B cell (primary cell): Measurements from ENCODE around the gene BCL6B. TPM values are rescaled to one million over a fixed set of nuclear protein-coding genes. Genes with fewer than 3 reads are reported as not detected.

ENCODE experiments used
- ATAC-seq: fragments of 200-7000 bp; cut with Tn5 transposase; one replicate; pipeline ENCODE4 v1.10.0; 2021; ENCODE audit warnings: low read depth, mild to moderate bottlenecking, moderate number of reproducible peaks, moderate library complexity
- CTCF ChIA-PET: fragments of 350-600 bp; sonication (Branson Sonifier 250); formaldehyde crosslinking; loops from one replicate; lab custom pipeline; 2021; ENCODE audit warnings: antibody characterized with exemption, inconsistent platforms; lab: Charles Lee
- POLR2A ChIA-PET: fragments of 350-600 bp; sonication (Branson Sonifier 250); formaldehyde crosslinking; loops from one replicate; lab custom pipeline; 2021; ENCODE audit warnings: antibody characterized with exemption; lab: Charles Lee
- DNase-seq: peaks from one replicate; pipeline ENCODE4 v3.0.0; 2013
- H2AFZ ChIP-seq: 2 replicates; pipeline ENCODE4 v1.6.1; 2012; ENCODE audit warnings: mild to moderate bottlenecking, low read depth, low read length; ENCODE audit not compliant: insufficient read depth, poor library complexity, severe bottlenecking
- H3K27ac ChIP-seq, 2 donors: 1 replicate in 1 of 2; 2 replicates in 1 of 2; pipeline ENCODE4 v1.5.1; 2012 to 2013; ENCODE audit warnings: low read length in 2 of 2, mild to moderate bottlenecking in 2 of 2, moderate library complexity in 1 of 2
- H3K27me3 ChIP-seq, 4 experiments: fragments of 200-600 bp in 1 of 4; sonication (generic) in 1 of 4; replicated peaks in 1 of 4; 1 replicate in 2 of 4; 2 replicates in 2 of 4; pipeline versions ENCODE4 v1.6.1 to v1.7.0; 2013 to 2016; ENCODE audit warnings: low read length in 3 of 4, mild to moderate bottlenecking in 2 of 4, mixed read lengths in 1 of 4, moderate library complexity in 1 of 4; ENCODE audit not compliant: insufficient read depth in 4 of 4, control insufficient read depth in 3 of 4; ENCODE audit errors: control extremely low read depth in 1 of 4
- H3K36me3 ChIP-seq, 2 experiments: replicated peaks in 1 of 2; 1 replicate in 1 of 2; 2 replicates in 1 of 2; pipeline versions ENCODE4 v1.6.1 to v1.7.1; 2013; ENCODE audit warnings: low read length in 1 of 2; ENCODE audit not compliant: insufficient read depth in 2 of 2, control insufficient read depth in 1 of 2; ENCODE audit errors: control extremely low read depth in 1 of 2, extremely low read depth in 1 of 2
- H3K4me1 ChIP-seq, 2 donors: fragments of 200-600 bp in 1 of 2; sonication (generic) in 1 of 2; 1 replicate in 1 of 2; 2 replicates in 1 of 2; pipeline versions ENCODE4 v1.5.1 to v1.6.1; 2013 to 2017; ENCODE audit warnings: low read length in 2 of 2; ENCODE audit not compliant: control insufficient read depth in 2 of 2, insufficient read depth in 2 of 2
- H3K4me2 ChIP-seq: replicated peaks from 2 replicates; pipeline ENCODE3; 2012; ENCODE audit warnings: mild to moderate bottlenecking, low read depth, low read length; ENCODE audit not compliant: poor library complexity, severe bottlenecking
- H3K4me3 ChIP-seq, 5 experiments: fragments of 200-600 bp in 1 of 5; sonication (generic) in 1 of 5; 1 replicate in 3 of 5; 2 replicates in 2 of 5; pipeline versions ENCODE4 v1.5.1 to v1.7.0; 2011 to 2016; ENCODE audit warnings: low read length in 4 of 5, mild to moderate bottlenecking in 4 of 5, low read depth in 2 of 5, control low read depth in 1 of 5, moderate library complexity in 1 of 5; ENCODE audit not compliant: insufficient read depth in 1 of 5; ENCODE audit errors: control extremely low read depth in 1 of 5, extremely low read depth in 1 of 5
- H3K79me2 ChIP-seq: fragments of 200-600 bp; sonication (generic); one replicate; pipeline ENCODE4 v1.6.0; 2016; ENCODE audit warnings: low read length; ENCODE audit not compliant: control insufficient read depth, insufficient read depth
- H3K9ac ChIP-seq: fragments of 200-600 bp; sonication (generic); 2 replicates; pipeline ENCODE4 v1.6.1; 2017; ENCODE audit warnings: mild to moderate bottlenecking, low read length, moderate library complexity
- H3K9me3 ChIP-seq, 3 donors: one replicate each; pipeline versions ENCODE4 v1.6.1 to v1.7.1; 2013; ENCODE audit warnings: low read length in 2 of 3; ENCODE audit not compliant: control insufficient read depth in 2 of 3, insufficient read depth in 1 of 3; ENCODE audit errors: control extremely low read depth in 1 of 3
- H4K20me1 ChIP-seq: 2 replicates; pipeline ENCODE4 v1.6.0; 2012; ENCODE audit warnings: mild to moderate bottlenecking, low read length; ENCODE audit not compliant: insufficient read depth, control insufficient read depth, poor library complexity, severe bottlenecking
- H3K27ac Mint-ChIP-seq: one replicate; pipeline ENCODE4 v1.8.0; 2021; ENCODE audit warnings: mixed read lengths
- H3K27me3 Mint-ChIP-seq: one replicate; pipeline ENCODE4 v1.8.0; 2021; ENCODE audit warnings: mixed read lengths
- H3K4me1 Mint-ChIP-seq: one replicate; pipeline ENCODE4 v1.8.0; 2021; ENCODE audit warnings: mixed read lengths
- H3K4me3 Mint-ChIP-seq: one replicate; pipeline ENCODE4 v1.8.0; 2021; ENCODE audit warnings: mixed read lengths
- H3K9me3 Mint-ChIP-seq: one replicate; pipeline ENCODE4 v1.8.0; 2022; ENCODE audit warnings: mixed read lengths; ENCODE audit not compliant: insufficient read depth
- EZH2 ChIP-seq: IDR thresholded peaks from 2 replicates; pipeline ENCODE4 v1.6.1; 2012; ENCODE audit warnings: borderline replicate concordance, low read depth, mild to moderate bottlenecking, moderate library complexity, low read length; ENCODE audit not compliant: insufficient read depth, poor library complexity, severe bottlenecking
- WGBS: methylation state at CpG from one replicate; pipeline ENCODE4 v1.1.5; 2013; ENCODE audit warnings: missing lambda C conversion rate; ENCODE audit not compliant: insufficient coverage; 5-methylcytosine and 5-hydroxymethylcytosine counted together
- intact Hi-C: fragments of 100-400 bp; cut with micrococcal nuclease; formaldehyde crosslinking; loops from one replicate; pipeline ENCODE4 v1.10.0; 2022
- polyA plus RNA-seq: library from polyadenylated mRNA; depleted of rRNA; stranded (reverse); fragments of >200 nt; gene quantifications from 2 replicates; pipeline ENCODE4 v1.2.3, GENCODE V29; 2012
- total RNA-seq, 2 donors: library from RNA; stranded (reverse); fragments of 120-200 nt in 1 of 2; gene quantifications; 1 replicate in 1 of 2; 2 replicates in 1 of 2; pipeline versions ENCODE4 v1.2.3 to v1.2.4, GENCODE V29; 2013 to 2022
- TF ChIP-seq, protein P1 (sequence below): fragments of 200-600 bp; IDR thresholded peaks from one replicate; pipeline ENCODE4 v1.8.0; 2022; ENCODE audit warnings: antibody characterized with exemption, mild to moderate bottlenecking

Gene BCL6B
- total and polyA plus RNA-seq, 2 donors (not counting 1 experiment from before 2014, with no cell fraction given), result 0.25 to 0.34 TPM

- peak; percentile 51 for DNase-seq
- peaks cover 26% of the 10 kb centered on the region for H3K79me2 ChIP-seq
- no peaks in the 10 kb centered on the region for H3K9me3 ChIP-seq
- Mint-ChIP-seq H3K4me1 (peaks cover 10% of the 10 kb centered on the region), H3K27me3 (no peaks in the 10 kb centered on the region), H3K4me3 (no peak overlapping the region), H3K27ac (no peak overlapping the region), H3K9me3 (no peaks in the 10 kb centered on the region)
- peaks cover 14 to 70% of the 10 kb centered on the region in 2 experiments for H3K36me3 ChIP-seq
- 98% methylated on average over 5 of the region's 10 CpGs for WGBS
- CTCF ChIA-PET, result interaction anchor here (0.9 to 6.9 kb wide), 5 partner anchors 19 to 158 kb away, joined by 3 to 147 read pairs (median 36); no protein-coding TSS in a partner anchor
- no peak overlapping the region for H3K27ac ChIP-seq
- H2AFZ ChIP-seq, result no peak overlapping the region
- H3K4me2 ChIP-seq, result no peak overlapping the region
- POLR2A ChIA-PET, result no interaction called here
- H3K4me3 ChIP-seq, result no peak overlapping the region
- no peak for TF ChIP-seq EZH2
- TF ChIP-seq, protein P1, sequence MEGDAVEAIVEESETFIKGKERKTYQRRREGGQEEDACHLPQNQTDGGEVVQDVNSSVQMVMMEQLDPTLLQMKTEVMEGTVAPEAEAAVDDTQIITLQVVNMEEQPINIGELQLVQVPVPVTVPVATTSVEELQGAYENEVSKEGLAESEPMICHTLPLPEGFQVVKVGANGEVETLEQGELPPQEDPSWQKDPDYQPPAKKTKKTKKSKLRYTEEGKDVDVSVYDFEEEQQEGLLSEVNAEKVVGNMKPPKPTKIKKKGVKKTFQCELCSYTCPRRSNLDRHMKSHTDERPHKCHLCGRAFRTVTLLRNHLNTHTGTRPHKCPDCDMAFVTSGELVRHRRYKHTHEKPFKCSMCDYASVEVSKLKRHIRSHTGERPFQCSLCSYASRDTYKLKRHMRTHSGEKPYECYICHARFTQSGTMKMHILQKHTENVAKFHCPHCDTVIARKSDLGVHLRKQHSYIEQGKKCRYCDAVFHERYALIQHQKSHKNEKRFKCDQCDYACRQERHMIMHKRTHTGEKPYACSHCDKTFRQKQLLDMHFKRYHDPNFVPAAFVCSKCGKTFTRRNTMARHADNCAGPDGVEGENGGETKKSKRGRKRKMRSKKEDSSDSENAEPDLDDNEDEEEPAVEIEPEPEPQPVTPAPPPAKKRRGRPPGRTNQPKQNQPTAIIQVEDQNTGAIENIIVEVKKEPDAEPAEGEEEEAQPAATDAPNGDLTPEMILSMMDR, result peak; percentile 58
- no peak for ATAC-seq
- H3K27me3 ChIP-seq, result no peaks in the 10 kb centered on the region
- H3K9ac ChIP-seq, result no peak overlapping the region
- H3K4me1 ChIP-seq, result peaks cover 0 to 4% of the 10 kb centered on the region in 2 donors
- H4K20me1 ChIP-seq, result peaks cover 62% of the 10 kb centered on the region
- intact Hi-C loops, result no loop called here
Observed at GRCh38 chr17:7001318-7001961, 21.4 kb upstream of the BCL6B start.

DNA sequence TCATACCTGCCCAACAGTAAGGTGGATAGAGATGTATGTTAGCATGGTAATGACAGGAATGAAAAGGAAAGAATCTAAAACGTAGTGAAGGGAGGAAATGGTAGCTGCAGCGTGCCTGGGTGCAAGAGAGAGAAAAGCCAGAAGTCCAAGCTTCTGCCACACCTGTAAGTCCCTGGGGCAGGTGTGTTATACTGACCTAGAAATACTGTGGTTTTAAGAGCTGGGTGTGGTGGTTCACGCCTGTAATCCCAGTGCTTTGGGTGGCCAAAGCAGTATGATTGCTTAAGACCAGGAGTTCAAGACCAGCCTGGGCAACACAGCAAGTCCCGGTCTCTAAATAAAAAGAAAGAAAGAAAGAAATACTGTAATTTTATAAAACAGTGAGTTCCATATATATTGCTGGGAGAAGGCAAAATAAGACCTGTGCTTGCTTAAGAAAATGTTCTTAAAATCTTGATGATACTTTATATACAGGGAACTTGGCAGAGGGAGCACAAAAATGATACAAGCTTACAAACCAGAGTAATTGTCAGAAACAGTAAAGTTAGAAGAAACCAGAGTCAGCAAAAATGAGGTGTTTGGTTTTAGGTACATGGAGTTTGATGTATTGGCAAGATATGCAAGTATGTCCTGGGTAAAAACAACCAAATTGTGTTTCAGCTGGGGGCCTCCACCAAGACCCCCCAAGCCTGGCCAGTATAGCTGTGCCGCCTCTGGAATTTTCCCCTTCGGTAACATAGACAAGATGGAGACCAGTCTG lies 20.4 kb upstream of the BCL6B start:
- Histone ChIP-seq H3K27ac (no peak overlapping the region), H3K27me3 (no peaks in the 10 kb centered on the region), H3K4me3 (no peak overlapping the region), H2AFZ (no peak overlapping the region), H3K36me3 (peaks cover 11 to 68% of the 10 kb centered on the region in 2 experiments), H3K9me3 (no peaks in the 10 kb centered on the region), H3K4me2 (no peak overlapping the region), H4K20me1 (peaks cover 65% of the 10 kb centered on the region), H3K79me2 (peaks cover 36% of the 10 kb centered on the region), H3K9ac (no peak overlapping the region), H3K4me1 (peaks cover 0 to 4% of the 10 kb centered on the region in 2 donors)
- TF ChIP-seq, protein P1, result no peak
- TF ChIP-seq EZH2, result no peak
- no peak overlapping the region for H3K27ac Mint-ChIP-seq
- ATAC-seq (no peak), DNase-seq (no peak)
- intact Hi-C loops, result no loop called here
- no peak overlapping the region for H3K4me3 Mint-ChIP-seq
- WGBS, result 92% methylated on average over 2 of the region's 6 CpGs
- H3K27me3 Mint-ChIP-seq, result no peaks in the 10 kb centered on the region
- POLR2A ChIA-PET, result no interaction called here
- peaks cover 17% of the 10 kb centered on the region for H3K4me1 Mint-ChIP-seq
- H3K9me3 Mint-ChIP-seq, result no peaks in the 10 kb centered on the region
- CTCF ChIA-PET, result interaction anchor here (0.8 to 6.9 kb wide), 9 partner anchors 17 to 529 kb away, joined by 3 to 147 read pairs (median 6); no protein-coding TSS in a partner anchor
